Effector memory CD4-positive, alpha-beta T cell (primary cell): ENCODE results near the gene IER5.
"Not testable (repeated sequence)": the region's sequence is repeated elsewhere in the genome, so short reads cannot be mapped to it uniquely, and the experiment has no call there.

Source experiments
- DNase-seq, 3 donors: peaks; one replicate each; pipeline ENCODE4 v3.0.0-alpha.2; 2020
- H3K27ac ChIP-seq: 2 replicates; pipeline ENCODE4 v1.7.0; 2013; ENCODE audit warnings: mild to moderate bottlenecking, low read length, moderate library complexity; ENCODE audit not compliant: insufficient read depth, poor library complexity, severe bottlenecking
- H3K27me3 ChIP-seq: replicated peaks from 2 replicates; pipeline ENCODE4 v1.7.0; 2013; ENCODE audit warnings: mild to moderate bottlenecking, low read length; ENCODE audit not compliant: insufficient read depth, control insufficient read depth, poor library complexity, severe bottlenecking
- H3K36me3 ChIP-seq: 2 replicates; pipeline ENCODE4 v1.7.0; 2013; ENCODE audit warnings: mild to moderate bottlenecking, low read length, moderate library complexity; ENCODE audit not compliant: control insufficient read depth, insufficient read depth
- H3K4me1 ChIP-seq: 2 replicates; pipeline ENCODE4 v1.7.0; 2013; ENCODE audit warnings: low read length, mild to moderate bottlenecking; ENCODE audit not compliant: control insufficient read depth, insufficient read depth, poor library complexity, severe bottlenecking
- H3K4me3 ChIP-seq: 2 replicates; pipeline ENCODE4 v1.7.0; 2013; ENCODE audit warnings: low read length, low read depth, mild to moderate bottlenecking; ENCODE audit not compliant: insufficient read depth, poor library complexity, severe bottlenecking
- H3K9me3 ChIP-seq: 2 replicates; pipeline ENCODE4 v1.7.0; 2013; ENCODE audit warnings: mild to moderate bottlenecking, low read length, moderate library complexity; ENCODE audit not compliant: control insufficient read depth

IER5 gene

GRCh38 chr1:181113059-181113641 lies 24.6 kb downstream of the IER5 start:
- no peaks in the 10 kb centered on the region for H3K27me3 ChIP-seq
- H3K27ac ChIP-seq = no peak overlapping the region
- no peak for DNase-seq
- no peaks in the 10 kb centered on the region for H3K36me3 ChIP-seq
- H3K4me3 ChIP-seq = no peak overlapping the region
- no peaks in the 10 kb centered on the region for H3K4me1 ChIP-seq
- no peaks in the 10 kb centered on the region for H3K9me3 ChIP-seq

GRCh38 chr1:181114574-181115367 lies 26.3 kb downstream of the IER5 start:
- H3K27ac ChIP-seq = no peak overlapping the region
- no peak overlapping the region for H3K4me3 ChIP-seq
- DNase-seq = no peak
- H3K36me3 ChIP-seq = no peaks in the 10 kb centered on the region
- H3K27me3 ChIP-seq = no peaks in the 10 kb centered on the region
- no peaks in the 10 kb centered on the region for H3K9me3 ChIP-seq
- H3K4me1 ChIP-seq = no peaks in the 10 kb centered on the region

- Histone ChIP-seq H3K9me3 (no peaks in the 10 kb centered on the region), H3K4me1 (no peaks in the 10 kb centered on the region), H3K36me3 (no peaks in the 10 kb centered on the region), H3K27ac (no peak overlapping the region), H3K27me3 (no peaks in the 10 kb centered on the region), H3K4me3 (no peak overlapping the region)
- no peak for DNase-seq
Observed at GRCh38 chr1:181115368-181115684, 26.8 kb downstream of the IER5 start.

- not testable (repeated sequence) for H3K27ac ChIP-seq, H3K4me1 ChIP-seq, DNase-seq, H3K9me3 ChIP-seq, H3K36me3 ChIP-seq, H3K27me3 ChIP-seq, H3K4me3 ChIP-seq
Observed at GRCh38 chr1:181115971-181116370, 27.5 kb downstream of the IER5 start.

- Histone ChIP-seq H3K9me3 (no peaks in the 10 kb centered on the region), H3K4me1 (no peaks in the 10 kb centered on the region), H3K4me3 (no peak overlapping the region), H3K27ac (no peak overlapping the region), H3K36me3 (no peaks in the 10 kb centered on the region), H3K27me3 (no peaks in the 10 kb centered on the region)
- DNase-seq = no peak
Observed at GRCh38 chr1:181116819-181117390, 28.4 kb downstream of the IER5 start.

- Histone ChIP-seq H3K27me3 (no peaks in the 10 kb centered on the region), H3K9me3 (no peaks in the 10 kb centered on the region), H3K4me1 (no peaks in the 10 kb centered on the region), H3K4me3 (no peak overlapping the region), H3K36me3 (no peaks in the 10 kb centered on the region), H3K27ac (no peak overlapping the region)
- DNase-seq = no peak
Observed at GRCh38 chr1:181117648-181118449, 29.3 kb downstream of the IER5 start.

GRCh38 chr1:181119093-181119989 lies 30.8 kb downstream of the IER5 start:
- Histone ChIP-seq H3K4me3 (no peak overlapping the region), H3K36me3 (no peaks in the 10 kb centered on the region), H3K9me3 (no peaks in the 10 kb centered on the region), H3K27ac (no peak overlapping the region), H3K27me3 (no peaks in the 10 kb centered on the region), H3K4me1 (no peaks in the 10 kb centered on the region)
- no peak for DNase-seq

GRCh38 chr1:181120924-181121323 lies 32.4 kb downstream of the IER5 start:
- no peaks in the 10 kb centered on the region for H3K4me1 ChIP-seq
- no peak for DNase-seq
- H3K9me3 ChIP-seq = no peaks in the 10 kb centered on the region
- no peaks in the 10 kb centered on the region for H3K27me3 ChIP-seq
- no peak overlapping the region for H3K27ac ChIP-seq
- H3K36me3 ChIP-seq = no peaks in the 10 kb centered on the region
- no peak overlapping the region for H3K4me3 ChIP-seq

GRCh38 chr1:181121498-181121897 lies 33.0 kb downstream of the IER5 start:
- Histone ChIP-seq H3K36me3 (no peaks in the 10 kb centered on the region), H3K9me3 (no peaks in the 10 kb centered on the region), H3K27ac (no peak overlapping the region), H3K27me3 (no peaks in the 10 kb centered on the region), H3K4me3 (no peak overlapping the region), H3K4me1 (no peaks in the 10 kb centered on the region)
- no peak for DNase-seq
